Measurements from ENCODE around the gene UBE3C. TPM values are rescaled to one million over a fixed set of nuclear protein-coding genes. Genes with fewer than 3 reads are reported as not detected.
A peak's percentile ranks its signal among the peaks of the same experiment; 100 is the strongest.

Gene UBE3C
- total RNA-seq, 1 donor from 2014 or later: 52.1 TPM

DNA sequence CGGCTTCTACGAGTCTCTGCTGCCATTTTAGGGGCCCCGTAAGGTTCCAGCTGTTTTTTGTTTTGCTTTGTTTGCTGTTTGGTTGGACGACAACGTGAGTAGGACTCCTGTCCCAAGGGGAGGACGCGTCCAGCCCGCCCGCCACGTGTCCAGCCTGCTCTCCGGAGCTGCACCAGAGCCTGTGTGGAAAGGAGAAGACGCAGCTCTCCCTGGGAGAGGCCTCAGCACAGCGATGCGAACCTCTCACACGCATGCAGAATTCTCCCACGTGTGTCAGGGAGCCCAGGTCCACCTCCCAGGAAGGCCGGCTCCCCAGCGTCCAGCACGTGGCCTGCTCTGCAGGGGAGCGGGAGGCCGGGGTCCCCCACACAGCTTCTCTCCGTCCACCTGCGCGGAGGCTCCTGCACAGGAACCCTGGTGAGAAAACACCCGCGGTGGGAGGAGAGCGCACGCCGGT is 161.7 kb downstream of the UBE3C start:
- DNase-seq (no peak), ATAC-seq (peak; percentile 53)
- intact Hi-C loops (cut with micrococcal nuclease): no loop called here

DNA sequence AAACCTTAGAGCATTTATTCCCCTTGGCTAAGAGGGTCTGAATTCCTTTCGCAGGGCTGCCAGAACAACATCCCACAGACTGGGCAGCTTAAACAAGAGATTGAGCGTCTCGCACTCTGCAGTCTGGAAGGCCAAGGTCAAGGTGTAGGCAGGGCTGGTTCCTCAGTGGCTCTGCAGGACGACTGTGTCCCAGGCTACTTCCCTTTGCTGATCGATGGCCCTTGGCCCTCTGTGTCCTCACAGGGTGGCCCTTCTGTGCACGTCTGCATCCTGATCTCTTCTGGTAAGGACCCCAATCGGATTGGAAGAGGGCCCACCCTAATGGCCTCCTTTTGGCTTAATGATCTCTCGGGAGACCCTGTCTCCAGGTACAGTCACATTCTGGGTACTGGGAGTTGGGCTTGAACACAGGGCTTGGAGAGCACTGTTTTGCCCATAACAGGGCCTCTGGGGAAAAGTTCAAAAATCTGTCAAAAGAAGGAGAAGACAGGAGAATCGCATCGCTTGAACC is 162.9 kb downstream of the UBE3C start:
- ATAC-seq: no peak
- DNase-seq: no peak

DNA sequence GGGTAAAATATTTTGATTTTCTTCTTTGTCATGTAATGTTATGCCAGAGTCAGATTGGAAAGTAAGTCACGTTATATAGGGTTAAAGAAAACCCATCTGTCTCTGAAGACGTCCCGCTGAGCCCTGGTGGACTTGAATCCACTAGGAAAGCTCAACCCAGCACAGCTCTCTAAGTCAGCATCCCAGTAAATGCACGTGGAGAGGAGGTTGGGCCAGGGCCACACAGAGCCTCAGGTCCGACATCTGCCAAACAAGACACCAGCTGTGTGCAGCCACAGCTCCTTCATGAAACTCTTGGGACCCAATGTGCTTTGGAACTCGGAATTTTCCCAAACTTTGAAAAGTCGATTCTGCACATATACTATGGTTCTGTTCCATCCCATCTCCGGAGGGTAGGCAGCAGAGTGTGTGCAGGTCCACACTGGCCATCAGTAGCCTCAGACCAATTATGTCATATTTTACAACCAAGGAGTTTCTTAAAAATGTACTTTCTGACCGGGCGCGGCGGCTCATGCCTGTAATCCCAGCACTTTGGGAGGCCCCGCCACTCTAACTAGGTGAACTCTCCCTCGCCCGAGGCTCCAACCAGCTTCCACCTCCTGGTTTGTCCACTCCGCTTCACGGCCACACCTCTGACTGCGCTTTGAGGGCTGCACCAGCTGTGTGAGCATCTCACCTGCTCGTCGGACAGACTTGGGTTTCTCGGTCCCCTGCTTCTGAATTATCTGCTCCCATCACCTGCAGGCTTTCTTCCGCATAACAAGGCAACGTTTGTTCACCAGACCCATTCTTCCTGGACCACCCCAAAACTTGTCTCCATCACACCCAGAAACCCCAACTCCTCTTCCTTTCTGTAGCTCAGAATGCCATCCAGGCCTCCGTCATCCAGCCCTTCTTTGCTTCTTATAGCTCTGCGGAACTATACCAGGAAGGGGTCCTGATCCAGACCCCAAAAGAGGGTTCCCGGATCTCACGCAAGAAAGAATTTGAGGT is 168.4 kb downstream of the UBE3C start:
- ATAC-seq (peak; percentile 63), DNase-seq (peak; percentile 48)
- intact Hi-C loops (cut with micrococcal nuclease): no loop called here

More for the DNA sequence above, 162.9 kb downstream of the UBE3C start:
- intact Hi-C loops (cut with micrococcal nuclease): no loop called here

DNA sequence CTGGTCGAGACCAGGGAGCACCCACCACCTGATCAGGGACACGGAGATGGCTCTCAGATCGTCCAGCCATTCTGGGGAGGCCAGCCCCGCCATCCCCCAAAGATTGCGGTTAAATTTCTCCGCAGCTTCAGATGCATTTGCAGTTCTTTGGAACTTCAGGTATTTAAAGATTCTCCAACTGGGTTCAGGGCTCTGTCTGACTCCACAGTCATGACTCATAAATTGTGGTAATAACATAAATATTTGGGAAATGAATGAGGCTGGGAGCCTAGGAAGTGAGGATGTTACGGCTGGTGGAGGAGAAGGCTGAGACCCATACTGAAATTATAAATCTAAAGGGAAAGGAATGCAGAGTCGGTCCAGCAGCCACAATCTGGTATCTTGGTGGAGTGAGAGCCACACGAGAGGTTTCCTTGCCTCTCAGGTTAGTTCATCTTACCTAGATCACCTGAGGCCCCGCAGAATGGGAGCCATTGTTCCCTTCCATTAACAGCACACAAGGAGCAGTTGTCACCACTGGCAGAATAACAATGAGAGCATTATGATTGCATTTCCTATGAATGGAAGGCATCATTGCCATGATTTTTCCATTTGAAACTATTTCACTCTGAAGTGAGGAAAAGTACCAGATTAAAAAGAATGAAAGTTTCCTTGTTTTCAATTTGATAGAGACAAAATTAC is 171.4 kb downstream of the UBE3C start:
- intact Hi-C loops (cut with micrococcal nuclease): no loop called here
- no peak for ATAC-seq
- no peak for DNase-seq

DNA sequence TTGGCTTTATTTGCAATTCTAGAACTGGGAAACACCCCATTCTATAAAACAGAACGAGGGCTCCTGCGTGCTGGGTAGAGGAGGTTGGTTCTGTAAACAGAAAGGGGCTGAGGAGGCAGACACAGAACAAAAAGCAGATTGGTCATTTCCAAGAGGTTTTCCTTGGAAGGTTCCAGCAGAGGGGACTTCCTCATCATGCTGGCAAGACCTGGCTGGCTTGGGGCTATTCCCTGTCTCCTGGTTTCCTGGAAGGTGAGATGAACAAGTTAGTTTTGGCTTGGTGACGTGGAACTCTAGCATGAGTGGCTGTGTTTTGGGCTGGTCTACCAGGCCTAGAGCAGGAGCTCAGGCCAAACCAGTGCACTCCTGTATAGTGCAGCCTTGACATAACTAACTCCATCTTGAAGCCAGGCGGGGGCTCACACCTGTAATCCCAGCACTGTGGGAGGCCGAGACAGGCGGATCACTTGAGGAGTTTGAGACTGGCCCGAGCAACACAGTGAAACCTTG is 172.0 kb downstream of the UBE3C start:
- ATAC-seq: no peak
- no peak for DNase-seq
- intact Hi-C loops (cut with micrococcal nuclease): no loop called here

DNA sequence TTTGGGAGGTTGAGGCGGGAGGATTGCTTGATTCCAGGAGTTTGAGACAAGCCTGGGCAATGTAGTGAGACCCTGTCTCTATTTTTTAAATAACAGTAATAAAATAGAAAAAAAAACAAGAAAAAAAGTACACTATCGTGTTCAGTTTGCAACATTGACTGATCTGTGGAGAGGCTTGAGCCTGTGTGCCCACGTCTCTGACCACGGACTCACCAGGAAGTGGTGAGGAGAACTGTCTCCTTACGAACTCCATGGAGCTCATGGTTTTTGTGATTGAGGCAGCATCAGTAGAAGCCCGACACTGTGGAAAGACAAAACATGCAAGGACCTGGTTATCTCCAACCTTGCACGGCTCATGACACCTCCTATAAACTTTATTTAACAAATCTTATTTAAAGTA is 174.2 kb downstream of the UBE3C start:
- intact Hi-C loops (cut with micrococcal nuclease): no loop called here
- ATAC-seq: no peak
- DNase-seq: no peak

DNA sequence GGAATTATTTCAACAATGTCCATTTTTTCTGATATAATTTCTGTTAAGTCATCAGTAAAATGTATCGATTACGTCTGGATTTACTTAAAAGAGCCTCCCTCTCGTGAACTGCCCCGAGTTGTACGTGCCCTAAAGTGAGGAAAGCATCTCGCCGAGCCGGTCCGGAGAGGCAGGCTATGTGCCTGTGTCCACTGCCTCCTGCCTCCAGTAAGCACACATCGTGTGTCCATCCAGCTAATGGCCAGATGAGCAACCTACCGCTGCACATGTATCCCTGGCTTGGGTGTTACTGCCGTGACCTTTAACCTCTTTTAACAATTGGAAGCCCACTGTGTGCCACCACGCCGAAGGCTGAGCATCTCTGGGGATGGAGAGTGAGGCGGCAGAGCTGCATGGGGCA is 174.9 kb downstream of the UBE3C start:
- DNase-seq: no peak

DNA sequence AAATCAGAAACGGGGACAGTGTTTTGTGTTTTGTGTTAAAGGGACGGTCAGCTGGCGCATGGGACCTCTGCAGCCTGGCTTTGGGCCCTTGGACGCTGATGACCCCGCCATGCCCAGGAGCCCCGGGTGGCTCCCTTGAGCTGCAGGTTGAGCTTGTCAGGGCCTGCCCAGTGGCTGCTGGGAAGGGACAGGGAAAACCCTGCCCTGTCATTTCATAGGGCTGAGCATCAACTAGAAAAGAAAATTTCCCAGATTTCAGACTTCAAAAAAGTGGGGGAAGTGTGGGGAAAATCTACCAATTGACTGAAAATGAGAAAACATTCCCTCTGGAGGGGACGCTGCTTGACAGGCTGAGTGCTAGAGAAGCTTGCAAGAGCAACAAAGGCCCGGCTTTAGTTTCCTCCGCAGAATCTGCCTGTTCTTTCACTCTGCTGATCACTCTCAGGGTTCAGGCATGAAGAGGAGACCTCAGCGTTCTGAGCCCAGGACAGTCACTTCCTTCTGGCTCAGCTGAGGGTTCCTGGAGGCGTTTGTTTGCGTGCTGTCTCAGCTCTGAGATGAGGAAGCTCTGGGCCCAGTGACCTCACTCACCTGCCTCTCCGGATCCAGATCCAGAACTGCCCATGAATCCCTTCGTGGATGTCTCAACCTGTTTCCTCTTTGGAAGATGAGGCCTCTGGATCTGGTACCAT is 179.4 kb downstream of the UBE3C start:
- ATAC-seq (peak; percentile 56), DNase-seq (no peak)
- intact Hi-C loops (cut with micrococcal nuclease): no loop called here

More for the DNA sequence above, 174.9 kb downstream of the UBE3C start:
- no peak for ATAC-seq
- intact Hi-C loops (cut with micrococcal nuclease): no loop called here

Other genes starting within 250 kb of the UBE3C start
- 44.5 TPM for gene LMBR1, start 245.7 kb upstream of the UBE3C start, total RNA-seq
- 7.8 TPM for gene NOM1, start 189.2 kb upstream of the UBE3C start, total RNA-seq
- gene MNX1, start 128.3 kb upstream of the UBE3C start, total RNA-seq: not detected
- 193 TPM for gene DNAJB6, start 198.1 kb downstream of the UBE3C start, total RNA-seq

All from left ventricle myocardium superior (tissue), 1 donor.